ENCODE results near the gene PKP1. TPM values are rescaled to one million over a fixed set of nuclear protein-coding genes. Genes with fewer than 3 reads are reported as not detected.

PKP1 gene
- polyA plus RNA-seq, 3 donors = not detected

GRCh38 chr1:201317551-201317950 is 34.2 kb downstream of the PKP1 start:
- H3K79me2 ChIP-seq (ENCODE audit: insufficient read depth, low read length) = no peaks in the 10 kb centered on the region
- no peak overlapping the region for H3K27ac ChIP-seq (ENCODE audit: low read depth in 1 of 2, low read length in 2 of 2)
- H3K9ac ChIP-seq (ENCODE audit: insufficient read depth, low read length, poor library complexity, severe bottlenecking) = no peak overlapping the region
- H3K4me1 Mint-ChIP-seq = no peaks in the 10 kb centered on the region
- peaks cover 0 to 2% (median 0%) of the 10 kb centered on the region in 7 donors for H3K9me3 Mint-ChIP-seq
- H3K27ac Mint-ChIP-seq = no peak overlapping the region
- H3K27me3 ChIP-seq (ENCODE audit: control insufficient read depth in 2 of 2, insufficient read depth in 2 of 2, low read length in 2 of 2) = no peaks in the 10 kb centered on the region
- peaks cover 3 to 5% (median 4%) of the 10 kb centered on the region in 3 donors for H3K27me3 Mint-ChIP-seq (ENCODE audit: low read depth in 3 of 3)
- H3K36me3 Mint-ChIP-seq = no peaks in the 10 kb centered on the region
- no peak overlapping the region for H3K4me3 Mint-ChIP-seq
- H3K4me3 ChIP-seq (replicated peaks in 1 of 3; ENCODE audit: low read depth in 2 of 3, low read length in 3 of 3) = no peak overlapping the region
- no peak overlapping the region for H3K4me2 ChIP-seq (replicated peaks; ENCODE audit: extremely low read depth, low read length, poor library complexity, severe bottlenecking)
- 89% methylated on average over 12 of the region's 13 CpGs for WGBS (ENCODE audit: insufficient coverage)
- intact Hi-C loops (cut with micrococcal nuclease) = no loop called here
- H3K4me1 ChIP-seq (ENCODE audit: control insufficient read depth in 1 of 2, insufficient read depth in 2 of 2, low read length in 2 of 2) = no peaks in the 10 kb centered on the region
- DNase-seq = no peak
- TF ChIP-seq, protein P1, sequence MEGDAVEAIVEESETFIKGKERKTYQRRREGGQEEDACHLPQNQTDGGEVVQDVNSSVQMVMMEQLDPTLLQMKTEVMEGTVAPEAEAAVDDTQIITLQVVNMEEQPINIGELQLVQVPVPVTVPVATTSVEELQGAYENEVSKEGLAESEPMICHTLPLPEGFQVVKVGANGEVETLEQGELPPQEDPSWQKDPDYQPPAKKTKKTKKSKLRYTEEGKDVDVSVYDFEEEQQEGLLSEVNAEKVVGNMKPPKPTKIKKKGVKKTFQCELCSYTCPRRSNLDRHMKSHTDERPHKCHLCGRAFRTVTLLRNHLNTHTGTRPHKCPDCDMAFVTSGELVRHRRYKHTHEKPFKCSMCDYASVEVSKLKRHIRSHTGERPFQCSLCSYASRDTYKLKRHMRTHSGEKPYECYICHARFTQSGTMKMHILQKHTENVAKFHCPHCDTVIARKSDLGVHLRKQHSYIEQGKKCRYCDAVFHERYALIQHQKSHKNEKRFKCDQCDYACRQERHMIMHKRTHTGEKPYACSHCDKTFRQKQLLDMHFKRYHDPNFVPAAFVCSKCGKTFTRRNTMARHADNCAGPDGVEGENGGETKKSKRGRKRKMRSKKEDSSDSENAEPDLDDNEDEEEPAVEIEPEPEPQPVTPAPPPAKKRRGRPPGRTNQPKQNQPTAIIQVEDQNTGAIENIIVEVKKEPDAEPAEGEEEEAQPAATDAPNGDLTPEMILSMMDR (IDR thresholded peaks at IDR 0.05) = no peak
- no peaks in the 10 kb centered on the region for H3K9me3 ChIP-seq (replicated peaks in 1 of 2; ENCODE audit: control insufficient read depth in 1 of 2, insufficient read depth in 1 of 2, low read length in 2 of 2)
- no peak overlapping the region for H2AFZ ChIP-seq (ENCODE audit: insufficient read depth, low read depth, low read length, poor library complexity, severe bottlenecking)
- no peaks in the 10 kb centered on the region for H3K36me3 ChIP-seq (replicated peaks in 1 of 2; ENCODE audit: control insufficient read depth in 1 of 2, insufficient read depth in 2 of 2, low read length in 2 of 2)
- H4K20me1 ChIP-seq (ENCODE audit: insufficient read depth, low read length) = no peaks in the 10 kb centered on the region

GRCh38 chr1:201318504-201319340 is 35.4 kb downstream of the PKP1 start:
- Mint-ChIP-seq H3K9me3 (peaks cover 0 to 2% (median 0%) of the 10 kb centered on the region in 7 donors), H3K27ac (no peak overlapping the region)

More at GRCh38 chr1:201318504-201319340, 35.4 kb downstream of the PKP1 start:
- Histone ChIP-seq H3K9me3 (replicated peaks in 1 of 2; ENCODE audit: control insufficient read depth in 1 of 2, insufficient read depth in 1 of 2, low read length in 2 of 2) (no peaks in the 10 kb centered on the region), H3K4me3 (replicated peaks in 1 of 3; ENCODE audit: low read depth in 2 of 3, low read length in 3 of 3) (no peak overlapping the region), H3K27me3 (ENCODE audit: control insufficient read depth in 2 of 2, insufficient read depth in 2 of 2, low read length in 2 of 2) (no peaks in the 10 kb centered on the region), H2AFZ (ENCODE audit: insufficient read depth, low read depth, low read length, poor library complexity, severe bottlenecking) (no peak overlapping the region), H3K9ac (ENCODE audit: insufficient read depth, low read length, poor library complexity, severe bottlenecking) (no peak overlapping the region), H3K36me3 (replicated peaks in 1 of 2; ENCODE audit: control insufficient read depth in 1 of 2, insufficient read depth in 2 of 2, low read length in 2 of 2) (no peaks in the 10 kb centered on the region), H3K79me2 (ENCODE audit: insufficient read depth, low read length) (no peaks in the 10 kb centered on the region), H4K20me1 (ENCODE audit: insufficient read depth, low read length) (no peaks in the 10 kb centered on the region), H3K4me2 (replicated peaks; ENCODE audit: extremely low read depth, low read length, poor library complexity, severe bottlenecking) (no peak overlapping the region), H3K27ac (ENCODE audit: low read depth in 1 of 2, low read length in 2 of 2) (no peak overlapping the region), H3K4me1 (ENCODE audit: control insufficient read depth in 1 of 2, insufficient read depth in 2 of 2, low read length in 2 of 2) (no peaks in the 10 kb centered on the region)
- TF ChIP-seq, protein P1 (IDR thresholded peaks at IDR 0.05) = no peak
- Mint-ChIP-seq H3K36me3 (no peaks in the 10 kb centered on the region), H3K4me3 (no peak overlapping the region), H3K4me1 (no peaks in the 10 kb centered on the region), H3K27me3 (ENCODE audit: low read depth in 3 of 3) (peaks cover 3 to 5% (median 4%) of the 10 kb centered on the region in 3 donors)
- intact Hi-C loops (cut with micrococcal nuclease) = no loop called here
- DNase-seq = no peak
- WGBS (ENCODE audit: insufficient coverage) = 73% methylated on average over 8 of the region's 15 CpGs

Measured in CD14-positive monocyte (primary cell).